GM12875 (cell line): ENCODE measurements around the gene GUCY2D.
"Not testable (repeated sequence)": the region's sequence is repeated elsewhere in the genome, so short reads cannot be mapped to it uniquely, and the experiment has no call there.

Experiments
- H3K4me3 ChIP-seq: one replicate; pipeline ENCODE4 v1.5.1; 2011; ENCODE audit warnings: low read depth, low read length, control low read depth
- TF ChIP-seq, protein P1 (sequence below): IDR thresholded peaks from 2 replicates; pipeline ENCODE4 v1.5.1; 2011; ENCODE audit warnings: low read depth, mild to moderate bottlenecking, control low read depth, inconsistent platforms, low read length, moderate library complexity, borderline replicate concordance; ENCODE audit not compliant: insufficient read depth

The GUCY2D gene

DNA sequence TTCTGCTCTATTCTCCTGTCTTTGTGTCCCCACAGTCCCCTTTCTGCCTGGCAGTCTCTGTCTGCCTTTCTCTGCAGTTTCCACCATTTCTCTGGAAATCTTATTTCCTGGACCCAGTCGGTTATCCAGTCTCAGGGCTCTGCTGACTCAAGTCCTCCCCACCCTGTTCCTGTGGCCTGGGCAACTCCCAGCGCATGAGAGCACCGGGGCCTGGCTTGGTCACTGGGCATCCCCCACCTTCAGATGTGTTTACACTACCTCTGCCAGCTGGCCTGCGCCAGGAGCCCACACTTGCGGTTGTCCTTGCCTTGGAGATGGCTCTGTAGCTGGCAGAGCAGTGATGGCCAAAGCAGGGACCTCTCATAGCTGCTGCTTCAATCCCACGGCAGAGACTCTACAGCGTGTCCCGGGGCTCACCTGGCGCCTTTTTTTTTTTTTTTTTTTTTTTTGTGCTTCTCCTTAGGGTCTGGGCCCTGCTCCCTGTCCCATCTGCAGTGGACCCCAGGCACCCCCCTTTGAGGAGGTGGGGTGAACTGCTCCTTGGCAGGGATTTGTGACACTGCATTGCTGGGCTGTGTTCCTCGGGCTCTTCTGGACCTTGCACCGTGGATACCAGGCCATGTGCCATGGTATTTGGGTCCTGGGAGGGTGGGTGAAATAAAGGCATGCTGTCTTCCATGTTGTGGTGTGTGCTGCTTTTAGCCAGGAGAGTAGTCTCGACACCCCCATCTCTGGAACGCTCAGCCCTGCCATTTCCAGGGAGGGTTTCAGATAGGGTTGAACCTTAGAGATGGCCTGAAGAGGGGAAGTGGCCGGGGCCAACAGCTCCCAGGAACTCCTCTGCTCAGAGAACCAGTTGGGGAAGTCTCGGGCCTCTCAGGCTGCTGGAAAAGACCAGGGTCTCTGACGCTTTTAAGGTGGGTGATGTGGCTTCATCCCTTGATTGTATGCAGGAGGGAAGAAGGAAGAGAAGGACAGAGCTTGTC, 17.5 kb downstream of the GUCY2D start:
- TF ChIP-seq, protein P1, sequence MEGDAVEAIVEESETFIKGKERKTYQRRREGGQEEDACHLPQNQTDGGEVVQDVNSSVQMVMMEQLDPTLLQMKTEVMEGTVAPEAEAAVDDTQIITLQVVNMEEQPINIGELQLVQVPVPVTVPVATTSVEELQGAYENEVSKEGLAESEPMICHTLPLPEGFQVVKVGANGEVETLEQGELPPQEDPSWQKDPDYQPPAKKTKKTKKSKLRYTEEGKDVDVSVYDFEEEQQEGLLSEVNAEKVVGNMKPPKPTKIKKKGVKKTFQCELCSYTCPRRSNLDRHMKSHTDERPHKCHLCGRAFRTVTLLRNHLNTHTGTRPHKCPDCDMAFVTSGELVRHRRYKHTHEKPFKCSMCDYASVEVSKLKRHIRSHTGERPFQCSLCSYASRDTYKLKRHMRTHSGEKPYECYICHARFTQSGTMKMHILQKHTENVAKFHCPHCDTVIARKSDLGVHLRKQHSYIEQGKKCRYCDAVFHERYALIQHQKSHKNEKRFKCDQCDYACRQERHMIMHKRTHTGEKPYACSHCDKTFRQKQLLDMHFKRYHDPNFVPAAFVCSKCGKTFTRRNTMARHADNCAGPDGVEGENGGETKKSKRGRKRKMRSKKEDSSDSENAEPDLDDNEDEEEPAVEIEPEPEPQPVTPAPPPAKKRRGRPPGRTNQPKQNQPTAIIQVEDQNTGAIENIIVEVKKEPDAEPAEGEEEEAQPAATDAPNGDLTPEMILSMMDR, result no peak
- H3K4me3 ChIP-seq, result no peak overlapping the region

DNA sequence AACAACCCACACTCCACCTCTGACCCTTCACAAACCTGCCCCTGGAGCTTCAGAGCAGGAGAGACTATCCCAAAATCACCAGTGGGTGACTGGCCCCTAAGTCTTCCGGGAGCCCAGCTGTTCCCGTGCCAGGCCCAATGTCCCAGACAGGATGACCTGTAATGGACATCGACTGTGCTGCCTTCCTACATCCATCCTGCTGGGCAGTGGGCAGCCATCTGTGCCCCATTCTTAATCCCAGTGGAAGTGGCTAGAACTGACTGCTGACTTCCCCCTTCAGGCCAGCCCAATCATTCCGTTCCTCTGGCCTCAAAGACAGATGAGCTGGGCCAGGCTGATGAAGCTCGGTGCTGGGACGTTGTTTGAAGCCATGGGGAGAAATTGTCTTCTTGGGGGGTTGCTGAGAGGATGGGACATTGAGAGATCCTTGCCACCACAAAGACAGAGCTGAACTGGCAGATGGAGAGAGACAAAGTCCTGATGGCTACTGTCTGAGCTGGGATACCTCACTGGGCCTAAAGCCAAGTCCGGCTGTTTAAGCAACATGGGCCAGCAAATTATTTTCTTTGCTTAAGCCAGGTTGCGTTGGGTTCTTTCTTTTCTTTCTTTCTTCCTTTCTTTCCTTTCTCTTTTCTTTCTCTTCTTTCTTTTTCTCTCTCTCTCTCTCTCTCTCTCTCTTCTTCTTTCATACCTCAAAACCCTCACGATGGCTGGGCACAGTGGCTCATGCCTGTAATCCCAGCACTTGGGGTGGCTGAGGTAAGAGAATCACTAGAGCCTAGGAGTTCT, 18.6 kb downstream of the GUCY2D start:
- H3K4me3 ChIP-seq, result no peak overlapping the region
- TF ChIP-seq, protein P1, result no peak

- no peak overlapping the region for H3K4me3 ChIP-seq
- TF ChIP-seq, protein P1, result no peak
Observed at GRCh38 chr17:8021565-8022359, 19.3 kb downstream of the GUCY2D start.

GRCh38 chr17:8022360-8023003, 20.1 kb downstream of the GUCY2D start:
- TF ChIP-seq, protein P1, result no peak
- no peak overlapping the region for H3K4me3 ChIP-seq

- H3K4me3 ChIP-seq, result not testable (repeated sequence)
Observed at GRCh38 chr17:8024161-8024560, 21.7 kb downstream of the GUCY2D start.

GRCh38 chr17:8025176-8025911, 22.9 kb downstream of the GUCY2D start:
- TF ChIP-seq, protein P1, result no peak
- H3K4me3 ChIP-seq, result no peak overlapping the region
